Right lobe of liver (tissue), 4 donors: ENCODE measurements around the gene GBGT1.

Experiments
- POLR2A ChIP-seq: fragments of 450-650 bp; IDR thresholded peaks from one replicate; pipeline ENCODE4 v1.6.1; 2017; ENCODE audit warnings: antibody characterized with exemption, mild to moderate bottlenecking
- TF ChIP-seq, protein P1 (sequence below), 4 donors: fragments of 200-600 bp in 3 of 4; fragments of 450-650 bp in 1 of 4; IDR thresholded peaks; one replicate each; pipeline versions ENCODE4 v1.5.1 to v1.8.0; 2016 to 2022; ENCODE audit warnings: antibody characterized with exemption in 4 of 4, mild to moderate bottlenecking in 2 of 4
- donor health status: DM: no; HTN: no; CAD: no.
- donor health status: DM: no; HTN: no; CAD: no.
- donor health status: DM: no; HTN: yes; CAD: no.

- TF ChIP-seq, protein P1, sequence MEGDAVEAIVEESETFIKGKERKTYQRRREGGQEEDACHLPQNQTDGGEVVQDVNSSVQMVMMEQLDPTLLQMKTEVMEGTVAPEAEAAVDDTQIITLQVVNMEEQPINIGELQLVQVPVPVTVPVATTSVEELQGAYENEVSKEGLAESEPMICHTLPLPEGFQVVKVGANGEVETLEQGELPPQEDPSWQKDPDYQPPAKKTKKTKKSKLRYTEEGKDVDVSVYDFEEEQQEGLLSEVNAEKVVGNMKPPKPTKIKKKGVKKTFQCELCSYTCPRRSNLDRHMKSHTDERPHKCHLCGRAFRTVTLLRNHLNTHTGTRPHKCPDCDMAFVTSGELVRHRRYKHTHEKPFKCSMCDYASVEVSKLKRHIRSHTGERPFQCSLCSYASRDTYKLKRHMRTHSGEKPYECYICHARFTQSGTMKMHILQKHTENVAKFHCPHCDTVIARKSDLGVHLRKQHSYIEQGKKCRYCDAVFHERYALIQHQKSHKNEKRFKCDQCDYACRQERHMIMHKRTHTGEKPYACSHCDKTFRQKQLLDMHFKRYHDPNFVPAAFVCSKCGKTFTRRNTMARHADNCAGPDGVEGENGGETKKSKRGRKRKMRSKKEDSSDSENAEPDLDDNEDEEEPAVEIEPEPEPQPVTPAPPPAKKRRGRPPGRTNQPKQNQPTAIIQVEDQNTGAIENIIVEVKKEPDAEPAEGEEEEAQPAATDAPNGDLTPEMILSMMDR (IDR thresholded peaks at IDR 0.05), result no peak
- no peak for TF ChIP-seq POLR2A
These were observed 23.6 kb downstream of the GBGT1 start for GRCh38 chr9:133140174-133140505.
